NB4 (cell line): Measurements from ENCODE around the gene KCNJ5.

Experiments
- POLR2A ChIP-seq: IDR thresholded peaks from 2 replicates; pipeline ENCODE4 v1.6.1; 2011; ENCODE audit warnings: mild to moderate bottlenecking; ENCODE audit not compliant: insufficient read length; ENCODE audit errors: extremely low read depth
- TF ChIP-seq, protein P1 (sequence below): IDR thresholded peaks from one replicate; pipeline ENCODE4 v1.5.1; 2012; ENCODE audit warnings: low read depth, low read length

DNA sequence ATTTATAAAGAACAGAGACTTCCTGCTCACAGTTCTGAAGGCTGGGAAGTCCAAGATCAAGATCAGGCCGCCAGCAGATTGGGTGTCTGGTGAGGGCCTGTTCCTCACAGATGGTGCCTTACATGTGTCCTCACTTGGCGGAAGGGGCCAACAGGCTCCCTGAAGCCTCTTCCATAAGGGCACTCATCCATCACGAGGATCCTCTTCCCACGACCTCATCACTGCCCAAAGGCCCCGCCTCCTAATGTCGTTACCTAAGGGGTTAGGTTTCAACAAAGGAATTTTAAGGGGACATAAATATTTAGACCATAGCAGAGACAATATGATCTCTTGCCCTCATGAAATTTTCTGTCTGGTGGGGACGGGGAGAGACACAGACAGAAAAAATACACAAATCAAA is 32.9 kb downstream of the KCNJ5 start:
- TF ChIP-seq, protein P1, sequence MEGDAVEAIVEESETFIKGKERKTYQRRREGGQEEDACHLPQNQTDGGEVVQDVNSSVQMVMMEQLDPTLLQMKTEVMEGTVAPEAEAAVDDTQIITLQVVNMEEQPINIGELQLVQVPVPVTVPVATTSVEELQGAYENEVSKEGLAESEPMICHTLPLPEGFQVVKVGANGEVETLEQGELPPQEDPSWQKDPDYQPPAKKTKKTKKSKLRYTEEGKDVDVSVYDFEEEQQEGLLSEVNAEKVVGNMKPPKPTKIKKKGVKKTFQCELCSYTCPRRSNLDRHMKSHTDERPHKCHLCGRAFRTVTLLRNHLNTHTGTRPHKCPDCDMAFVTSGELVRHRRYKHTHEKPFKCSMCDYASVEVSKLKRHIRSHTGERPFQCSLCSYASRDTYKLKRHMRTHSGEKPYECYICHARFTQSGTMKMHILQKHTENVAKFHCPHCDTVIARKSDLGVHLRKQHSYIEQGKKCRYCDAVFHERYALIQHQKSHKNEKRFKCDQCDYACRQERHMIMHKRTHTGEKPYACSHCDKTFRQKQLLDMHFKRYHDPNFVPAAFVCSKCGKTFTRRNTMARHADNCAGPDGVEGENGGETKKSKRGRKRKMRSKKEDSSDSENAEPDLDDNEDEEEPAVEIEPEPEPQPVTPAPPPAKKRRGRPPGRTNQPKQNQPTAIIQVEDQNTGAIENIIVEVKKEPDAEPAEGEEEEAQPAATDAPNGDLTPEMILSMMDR: no peak
- no peak for TF ChIP-seq POLR2A
